Myocyte (in vitro differentiated cells): Measurements from ENCODE around the gene WIPF2. TPM values are rescaled to one million over a fixed set of nuclear protein-coding genes. Genes with fewer than 3 reads are reported as not detected.

ENCODE experiments used
- DNase-seq: peaks from one replicate; pipeline ENCODE4 v3.0.0-alpha.2; 2012; ENCODE audit warnings: low read depth
- total RNA-seq: library from RNA; depleted of rRNA; stranded (reverse); fragments of >200 nt; gene quantifications from 2 replicates; pipeline ENCODE4 v1.2.3, GENCODE V29; 2014

The WIPF2 gene
- total RNA-seq, 1 donor from 2014 or later: 3.8 TPM

DNA sequence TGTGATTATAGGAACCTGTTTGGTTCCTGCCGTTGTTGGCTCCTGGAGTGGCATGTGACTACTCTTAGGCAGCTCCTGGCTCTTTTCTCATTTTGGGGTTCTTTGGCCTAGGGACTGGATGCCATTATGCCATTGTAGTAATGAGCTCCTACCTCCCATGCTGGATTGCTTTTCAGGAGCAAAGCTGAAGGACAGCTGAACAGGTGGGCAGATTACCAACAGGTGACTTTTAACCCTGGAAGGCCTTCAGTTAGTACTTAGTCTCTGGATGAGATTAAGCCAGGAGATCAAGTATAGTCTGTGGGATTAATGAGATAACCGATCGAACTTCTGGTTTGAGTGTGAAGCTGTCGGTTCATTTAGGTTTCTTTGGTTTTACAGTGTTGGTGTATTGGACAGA, 25.2 kb downstream of the WIPF2 start:
- DNase-seq: no peak

DNA sequence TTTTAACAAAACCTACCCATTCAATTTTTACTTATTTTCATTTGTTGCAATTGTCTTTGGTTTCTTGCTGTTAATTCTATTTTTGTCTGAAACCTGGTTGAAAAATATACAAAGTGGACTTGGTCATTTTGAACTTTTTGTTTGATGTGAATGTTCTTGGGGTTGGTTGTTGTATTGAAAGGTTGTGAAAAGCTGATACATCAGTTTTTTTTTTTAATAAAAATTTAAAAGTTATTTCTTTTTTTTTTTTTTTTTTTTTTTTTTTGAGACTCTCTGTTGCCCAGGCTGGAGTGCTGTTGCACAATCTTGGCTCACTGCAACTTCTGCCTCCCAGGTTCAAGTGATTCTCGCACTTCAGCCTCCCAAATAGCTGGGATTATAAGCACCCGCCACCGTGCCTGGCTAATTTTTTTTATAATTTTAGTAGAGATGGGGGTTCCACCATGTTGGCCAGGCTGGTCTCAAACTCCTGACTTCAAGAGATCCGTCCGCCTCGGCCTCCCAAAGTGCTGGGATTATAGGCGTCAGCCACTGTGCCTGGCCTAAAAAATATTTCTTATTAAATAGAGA, 28.9 kb downstream of the WIPF2 start:
- no peak for DNase-seq

DNA sequence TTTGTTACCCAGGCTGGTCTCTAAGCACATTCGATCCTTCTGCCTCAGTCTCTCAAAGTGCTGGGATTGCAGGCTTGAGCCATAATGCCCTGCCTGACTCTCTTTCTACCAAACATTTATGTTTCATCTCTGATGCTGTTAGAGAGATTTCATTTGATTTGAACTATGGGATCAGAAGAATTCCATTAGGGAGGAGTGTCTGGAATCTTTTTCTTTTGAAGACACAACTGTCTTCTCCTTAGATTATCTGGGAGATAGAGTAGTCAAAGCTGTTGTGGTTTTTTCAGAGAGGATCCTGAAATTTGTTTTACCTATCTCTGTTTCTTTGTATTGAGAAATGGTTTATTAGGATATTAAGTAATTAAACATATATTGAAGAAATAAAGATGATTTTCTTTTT, 29.4 kb downstream of the WIPF2 start:
- DNase-seq: no peak

DNA sequence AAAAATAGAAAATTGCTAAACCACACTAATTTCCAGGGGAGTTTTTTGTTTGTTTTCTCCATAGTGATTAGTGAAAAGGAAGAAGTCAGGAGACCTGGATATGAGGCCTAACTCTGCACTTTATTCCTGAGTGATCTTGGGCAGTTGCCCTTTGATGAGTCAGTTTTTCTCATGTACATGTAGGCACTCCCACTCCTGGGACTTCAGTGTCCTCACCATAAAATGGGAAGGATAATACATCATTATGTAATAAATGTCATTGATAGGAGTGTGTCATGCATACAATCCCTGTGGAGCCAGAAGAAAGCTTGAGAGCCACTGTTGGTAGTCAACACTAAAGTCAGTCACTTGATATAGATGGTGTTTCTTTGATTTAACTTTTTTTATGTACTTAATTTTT, 32.5 kb downstream of the WIPF2 start:
- peak; percentile 64 for DNase-seq

DNA sequence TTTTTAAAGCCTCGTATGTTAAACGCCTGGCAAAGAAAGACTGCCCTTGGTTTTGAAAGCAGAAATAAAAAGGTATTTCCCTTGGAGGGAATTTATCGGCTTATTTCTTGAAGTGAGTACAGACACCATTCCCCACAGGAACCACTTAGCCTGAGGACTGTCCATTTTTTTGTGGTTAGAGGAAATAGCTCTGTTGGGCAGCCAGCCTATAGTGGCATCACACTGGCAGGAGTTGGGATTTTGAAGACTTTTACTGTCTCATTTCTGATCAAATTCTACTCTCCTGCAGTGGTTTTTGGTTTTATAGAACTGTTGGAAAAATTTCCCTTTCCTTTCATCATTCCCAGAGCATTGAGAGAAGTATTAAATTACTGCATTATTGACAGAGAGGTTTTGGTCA, 34.5 kb downstream of the WIPF2 start:
- DNase-seq: peak; percentile 44

DNA sequence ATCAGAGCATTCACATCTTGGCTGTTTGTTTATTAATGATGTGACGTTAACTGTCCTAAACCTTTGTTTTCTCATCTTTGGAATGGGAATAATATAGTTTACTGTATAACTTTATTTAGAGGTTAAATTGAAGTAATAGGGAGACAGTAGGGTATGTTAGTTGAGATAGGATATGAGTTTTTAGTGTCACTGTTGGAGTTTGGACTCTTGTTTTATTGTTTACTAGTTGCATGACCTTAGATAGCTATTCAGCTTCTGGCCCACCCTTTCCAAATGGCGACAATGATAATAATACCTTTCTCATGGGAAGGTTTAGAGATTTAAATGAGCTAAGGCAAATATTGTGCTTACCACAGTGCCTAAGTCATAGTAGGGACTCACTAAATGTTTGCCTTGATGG, 40.4 kb downstream of the WIPF2 start:
- no peak for DNase-seq

DNA sequence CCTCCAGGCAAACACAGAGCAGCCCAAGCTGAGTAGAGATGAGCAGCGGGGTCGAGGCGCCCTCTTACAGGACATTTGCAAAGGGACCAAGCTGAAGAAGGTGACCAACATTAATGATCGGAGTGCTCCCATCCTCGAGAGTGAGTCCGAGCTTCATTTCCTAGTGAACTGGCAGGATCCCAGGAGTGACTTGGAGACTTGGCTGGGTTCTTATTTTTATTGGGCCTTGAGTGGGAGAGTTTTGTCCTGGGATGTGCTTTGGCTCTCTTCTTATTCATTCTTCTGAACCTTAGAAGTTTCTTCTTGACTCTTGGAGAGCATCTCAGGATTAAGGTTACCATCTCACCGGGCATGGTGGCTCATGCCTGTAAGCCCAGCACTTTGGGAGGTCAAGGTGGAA, 41.4 kb downstream of the WIPF2 start:
- DNase-seq: no peak

DNA sequence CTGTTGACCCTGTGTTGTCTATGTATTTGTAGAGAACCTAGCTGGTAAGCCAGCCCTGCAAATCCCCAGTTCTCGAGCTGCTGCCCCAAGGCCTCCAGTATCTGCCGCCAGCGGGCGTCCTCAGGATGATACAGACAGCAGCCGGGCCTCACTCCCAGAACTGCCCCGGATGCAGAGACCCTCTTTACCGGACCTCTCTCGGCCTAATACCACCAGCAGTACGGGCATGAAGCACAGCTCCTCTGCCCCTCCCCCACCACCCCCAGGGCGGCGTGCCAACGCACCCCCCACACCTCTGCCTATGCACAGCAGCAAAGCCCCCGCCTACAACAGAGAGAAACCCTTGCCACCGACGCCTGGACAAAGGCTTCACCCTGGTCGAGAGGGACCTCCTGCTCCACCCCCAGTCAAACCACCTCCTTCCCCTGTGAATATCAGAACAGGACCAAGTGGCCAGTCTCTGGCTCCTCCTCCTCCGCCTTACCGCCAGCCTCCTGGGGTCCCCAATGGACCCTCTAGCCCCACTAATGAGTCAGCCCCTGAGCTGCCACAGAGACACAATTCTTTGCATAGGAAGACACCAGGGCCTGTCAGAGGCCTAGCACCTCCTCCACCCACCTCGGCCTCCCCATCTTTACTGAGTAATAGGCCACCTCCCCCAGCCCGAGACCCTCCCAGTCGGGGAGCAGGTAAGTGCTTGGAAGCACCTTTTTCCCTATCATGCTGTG, 45.5 kb downstream of the WIPF2 start:
- DNase-seq: no peak

DNA sequence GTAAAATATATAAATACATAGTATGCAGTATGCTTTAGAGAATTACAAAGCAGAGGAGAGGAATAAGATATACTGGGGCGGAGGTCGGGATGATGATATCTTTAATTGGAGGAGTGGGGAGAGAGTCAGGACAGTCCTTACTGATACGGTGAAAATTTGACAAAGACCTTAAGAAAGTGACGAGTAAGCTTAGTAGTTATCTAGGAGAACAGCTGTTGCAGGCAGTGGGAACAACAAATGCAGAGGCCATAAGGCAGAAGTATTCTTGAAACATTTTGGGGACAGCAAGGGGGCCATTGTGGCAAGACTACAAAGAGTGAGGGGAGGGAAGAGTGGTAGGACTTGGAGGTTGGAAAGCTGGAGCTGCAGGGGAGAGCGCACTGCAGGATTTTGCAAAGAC, 46.2 kb downstream of the WIPF2 start:
- DNase-seq: no peak

DNA sequence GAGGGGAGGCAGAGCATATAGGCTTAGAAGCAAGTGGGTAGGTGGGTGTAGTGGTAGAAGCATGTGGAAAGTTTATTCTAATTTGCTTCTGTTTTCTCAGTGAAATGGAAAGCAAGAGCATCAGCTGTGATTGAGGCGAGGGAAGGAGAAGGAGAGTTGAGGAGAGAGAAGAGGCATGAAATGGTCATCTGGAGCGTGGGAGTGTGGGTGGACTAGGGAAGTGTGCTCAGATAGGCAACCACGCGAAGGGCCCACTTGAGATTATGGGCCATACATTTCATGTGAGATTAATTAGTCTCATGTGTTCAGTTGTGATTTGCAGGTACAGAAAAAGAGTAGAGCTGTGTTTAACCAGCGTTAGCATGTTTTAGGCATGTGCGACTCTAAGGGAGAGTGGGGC, 47.8 kb downstream of the WIPF2 start:
- no peak for DNase-seq

DNA sequence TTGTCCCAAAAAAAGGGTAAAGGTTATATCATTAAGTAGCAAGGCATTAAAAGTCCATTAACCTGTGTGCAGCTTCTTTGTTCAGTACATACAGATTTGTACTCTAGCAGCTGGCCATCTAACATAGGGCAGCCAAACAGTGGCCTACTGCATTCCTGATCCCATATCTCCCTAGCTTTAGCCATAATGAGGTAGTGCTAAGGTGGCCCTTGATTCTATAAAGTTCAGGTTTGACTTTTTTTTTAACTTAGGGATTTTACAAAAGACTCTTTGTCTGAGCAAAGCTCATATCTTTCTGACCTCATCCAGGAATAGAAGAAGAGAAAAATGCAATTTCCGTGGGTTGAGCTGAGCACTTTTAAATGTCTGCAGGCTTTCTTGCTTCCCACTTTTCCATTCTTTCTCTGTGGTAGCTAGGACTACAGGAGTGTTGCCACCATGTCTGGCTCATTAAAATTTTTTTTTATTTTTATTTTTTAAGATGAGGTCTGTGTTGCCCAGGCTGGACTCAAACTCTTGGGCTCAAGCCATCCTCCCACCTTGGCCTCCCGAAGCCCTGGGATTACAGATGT, 49.1 kb downstream of the WIPF2 start:
- no peak for DNase-seq

DNA sequence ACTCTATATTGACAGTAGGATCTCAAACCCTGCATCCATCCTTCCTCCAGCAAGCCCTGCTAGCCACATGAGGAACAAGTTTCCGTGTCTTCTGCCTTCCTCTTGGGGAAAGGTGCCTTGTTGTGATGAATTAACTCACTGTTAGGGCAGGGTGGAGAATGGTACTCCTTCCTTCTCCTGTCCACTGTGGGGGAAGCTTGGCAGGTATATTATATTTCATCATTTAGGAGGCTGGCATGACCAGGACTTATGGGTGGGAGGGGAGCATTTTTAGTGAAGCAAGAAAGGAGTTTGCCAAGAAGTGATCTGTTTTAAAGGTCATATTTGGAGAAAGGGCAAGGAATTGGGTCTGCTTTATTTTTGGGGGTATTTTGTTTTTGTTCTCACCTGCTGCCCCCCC, 59.3 kb downstream of the WIPF2 start:
- DNase-seq: no peak

DNA sequence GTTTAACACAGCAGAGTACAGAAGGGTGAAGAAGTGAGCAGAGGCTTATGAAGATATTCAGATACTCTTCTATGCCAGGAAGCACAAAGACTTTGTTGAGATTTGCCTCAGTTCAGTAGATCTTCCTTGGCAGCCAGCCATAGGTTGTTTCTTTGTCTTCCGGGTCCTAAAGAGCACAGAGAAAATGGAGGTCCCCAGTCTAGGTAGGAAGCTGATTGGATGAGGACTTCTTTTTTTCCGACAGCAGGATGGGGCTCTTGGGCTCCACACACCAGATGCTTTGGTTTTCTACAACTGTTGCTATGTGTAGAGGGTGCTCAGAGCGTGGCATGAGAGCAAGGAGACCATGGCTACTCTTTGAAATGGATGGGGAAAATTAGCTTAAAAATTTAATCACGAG, 60.3 kb downstream of the WIPF2 start:
- no peak for DNase-seq

DNA sequence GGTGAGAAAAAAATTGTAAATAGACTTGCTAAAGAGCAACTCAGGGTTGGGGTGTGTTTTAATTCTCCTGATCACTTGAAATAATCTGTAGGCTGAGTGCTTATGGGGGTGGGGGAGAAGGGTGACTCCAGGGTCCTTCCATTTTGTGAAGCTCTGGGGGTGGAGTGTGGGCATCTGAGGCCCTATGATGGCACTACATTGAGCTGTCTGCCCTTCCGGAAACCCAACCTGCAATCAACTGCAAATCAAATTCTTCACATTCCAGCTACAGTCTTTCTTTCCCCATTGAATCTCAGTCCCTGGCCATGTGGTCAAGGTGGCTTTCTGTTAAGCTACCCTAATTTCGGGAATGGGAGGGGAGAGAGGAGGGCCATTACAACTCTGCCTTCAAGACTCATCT, 62.6 kb downstream of the WIPF2 start:
- DNase-seq: peak; percentile 25

DNA sequence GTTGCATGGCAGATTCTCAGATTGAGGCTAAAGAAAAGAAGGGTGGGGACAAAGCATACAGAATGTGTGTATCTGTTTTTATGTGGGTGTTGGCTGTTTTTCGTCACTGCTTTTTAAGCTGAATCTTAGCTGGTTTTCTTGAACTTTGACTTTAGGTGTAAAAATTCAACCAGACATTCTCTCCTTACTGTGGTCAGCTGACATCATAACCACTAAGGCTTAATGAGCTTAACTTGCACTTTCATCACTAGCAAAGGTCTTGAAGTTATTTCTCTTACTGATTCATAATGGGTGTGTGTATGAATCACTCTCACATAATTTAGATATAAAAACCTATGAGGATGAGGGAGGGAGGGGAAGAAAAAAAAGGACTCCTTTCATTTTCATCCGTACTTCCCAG, 64.6 kb downstream of the WIPF2 start:
- DNase-seq: peak; percentile 85

DNA sequence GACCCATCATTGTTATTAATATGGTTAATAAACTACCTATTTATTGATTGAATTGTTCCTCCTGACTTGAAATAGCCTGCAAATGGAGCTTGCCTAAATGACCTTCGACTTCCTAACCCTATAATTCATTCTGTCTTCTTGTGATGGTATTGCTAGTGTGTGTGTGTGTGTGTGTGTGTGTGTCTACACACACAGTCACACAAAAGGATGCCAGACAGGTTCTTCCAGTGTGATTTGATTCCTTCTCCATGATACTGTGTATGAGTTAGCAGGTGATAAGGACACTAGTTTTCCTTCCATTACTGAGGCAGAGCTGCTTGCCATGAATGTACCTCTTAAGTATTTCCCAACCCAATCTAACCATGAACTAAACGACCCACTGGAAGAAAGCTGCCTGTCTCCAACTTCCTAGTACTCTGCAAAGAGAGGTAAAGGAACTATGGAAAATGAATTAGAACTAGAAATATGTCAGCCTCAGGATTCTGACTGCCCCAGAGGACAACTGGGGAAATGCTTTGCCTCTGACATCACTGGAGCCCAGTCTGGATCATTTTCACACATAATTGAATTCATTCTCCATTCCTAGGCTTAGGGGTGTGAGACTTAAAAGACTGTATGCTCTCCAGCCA, 65.1 kb downstream of the WIPF2 start:
- peak; percentile 69 for DNase-seq

DNA sequence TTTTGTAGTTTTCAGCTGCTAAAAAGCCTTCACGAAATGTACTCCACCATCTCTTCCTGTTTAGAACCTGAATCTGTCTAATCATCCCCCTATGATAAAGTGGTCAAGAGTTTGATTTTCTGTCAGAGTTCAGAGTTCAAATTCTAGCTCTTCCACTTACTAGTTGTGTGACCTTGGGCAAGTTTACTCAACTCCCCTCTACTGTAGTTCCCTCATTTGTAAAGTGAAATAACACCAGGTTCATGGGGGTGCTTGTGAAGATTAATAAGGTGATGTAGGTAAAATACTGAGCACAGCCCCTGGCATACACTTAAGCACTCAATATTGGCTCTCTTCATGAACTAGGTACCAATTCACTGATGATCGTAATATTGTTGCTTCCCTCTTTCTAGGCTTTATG, 67.4 kb downstream of the WIPF2 start:
- no peak for DNase-seq

DNA sequence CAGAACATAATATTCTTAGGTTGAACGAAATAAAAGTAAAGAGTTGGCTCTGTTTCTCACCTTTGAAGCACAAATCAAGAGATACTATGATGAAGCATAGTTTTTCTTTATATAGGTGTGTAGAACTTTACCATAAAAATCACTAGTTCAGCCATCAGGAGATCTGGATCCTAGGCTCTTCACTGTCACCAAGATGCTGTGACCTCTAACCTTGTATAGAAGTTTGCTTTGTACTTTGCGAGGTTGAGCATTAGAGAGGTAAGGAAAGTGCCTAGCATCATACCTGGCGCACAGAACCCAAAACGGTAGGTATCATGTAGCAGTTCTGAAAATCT, 68.0 kb downstream of the WIPF2 start:
- no peak for DNase-seq

DNA sequence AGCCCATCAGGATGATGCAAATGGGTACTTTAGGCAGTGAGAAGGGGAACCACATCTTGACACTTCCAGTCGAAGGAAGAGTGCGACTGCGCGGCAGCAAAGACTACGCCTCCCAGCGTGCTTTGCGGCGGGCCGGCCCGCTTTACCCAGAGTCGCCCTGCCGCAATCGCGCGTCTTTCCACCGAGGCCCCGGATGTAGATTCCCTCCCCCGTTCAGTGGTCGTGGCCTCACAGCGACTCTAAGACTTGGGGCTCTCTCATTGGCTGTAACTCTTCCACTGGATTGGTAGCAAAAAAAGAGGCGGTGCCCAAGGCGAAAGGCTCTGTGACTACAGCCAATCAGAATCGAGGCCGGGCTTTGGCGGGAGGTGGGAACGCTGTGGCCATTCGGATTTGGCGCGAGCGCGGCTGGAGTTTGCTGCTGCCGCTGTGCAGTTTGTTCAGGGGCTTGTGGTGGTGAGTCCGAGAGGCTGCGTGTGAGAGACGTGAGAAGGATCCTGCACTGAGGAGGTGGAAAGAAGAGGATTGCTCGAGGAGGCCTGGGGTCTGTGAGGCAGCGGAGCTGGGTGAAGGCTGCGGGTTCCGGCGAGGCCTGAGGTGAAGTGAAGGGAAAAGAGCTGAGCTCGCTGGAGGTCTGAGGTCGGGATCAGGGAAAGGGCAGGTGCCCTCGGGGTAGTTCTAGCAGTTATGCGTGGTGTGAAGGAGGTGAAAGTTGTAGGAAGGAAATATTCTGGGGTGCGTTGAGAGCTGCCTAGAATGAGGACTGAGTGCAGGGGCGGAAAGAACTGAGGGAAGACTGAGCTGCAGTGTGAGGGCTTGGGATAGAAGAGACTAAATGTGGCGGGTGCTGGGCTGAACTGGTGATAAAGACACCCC, 68.6 kb downstream of the WIPF2 start, which contains the start of gene CDC6:
Gene CDC6 (plus strand): TSS at position 386 of the 876 bp plus-strand sequence. CDS start 1,542 bp downstream, outside the sequence.
- peak; percentile 100 for DNase-seq

DNA sequence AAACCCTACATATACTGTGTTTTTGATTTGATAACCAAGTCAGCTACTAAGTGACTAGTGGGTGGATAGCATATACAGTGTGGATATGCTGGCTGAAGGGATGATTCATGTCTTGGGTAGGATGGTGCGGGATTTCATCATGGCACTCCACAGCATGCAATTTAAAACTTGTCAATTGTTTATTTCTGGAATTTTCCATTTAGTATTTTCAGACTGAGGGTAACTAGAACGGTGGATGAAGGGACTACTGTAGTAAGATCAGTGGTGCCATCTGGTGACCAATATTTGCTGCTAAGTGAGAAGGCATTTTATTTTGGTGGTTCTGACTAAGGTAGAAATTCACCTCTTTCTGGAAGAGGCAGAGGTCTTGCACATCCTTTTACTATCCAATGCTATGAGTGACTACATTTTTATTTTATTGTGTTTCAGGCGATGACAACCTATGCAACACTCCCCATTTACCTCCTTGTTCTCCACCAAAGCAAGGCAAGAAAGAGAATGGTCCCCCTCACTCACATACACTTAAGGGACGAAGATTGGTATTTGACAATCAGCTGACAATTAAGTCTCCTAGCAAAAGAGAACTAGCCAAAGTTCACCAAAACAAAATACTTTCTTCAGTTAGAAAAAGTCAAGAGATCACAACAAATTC, 71.7 kb downstream of the WIPF2 start:
- DNase-seq: peak; percentile 79

DNA sequence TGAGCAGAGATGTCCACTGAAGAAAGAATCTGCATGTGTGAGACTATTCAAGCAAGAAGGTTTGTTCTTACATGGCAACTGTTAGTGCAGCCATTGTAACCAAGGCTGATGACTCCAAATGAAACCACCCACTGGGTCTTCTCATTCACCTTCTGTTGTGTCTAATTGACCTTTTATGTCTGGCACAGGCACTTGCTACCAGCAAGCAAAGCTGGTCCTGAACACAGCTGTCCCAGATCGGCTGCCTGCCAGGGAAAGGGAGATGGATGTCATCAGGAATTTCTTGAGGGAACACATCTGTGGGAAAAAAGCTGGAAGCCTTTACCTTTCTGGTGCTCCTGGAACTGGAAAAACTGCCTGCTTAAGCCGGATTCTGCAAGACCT, 72.2 kb downstream of the WIPF2 start:
- peak; percentile 44 for DNase-seq
